Large intestine (tissue), 3 donors: ENCODE results near the gene PRKCG. TPM values are rescaled to one million over a fixed set of nuclear protein-coding genes. Genes with fewer than 3 reads are reported as not detected.

Source experiments
- DNase-seq, 2 donors: peaks; one replicate each; pipeline versions ENCODE4 v3.0.0 to v3.0.0-alpha.2; 2013
- H3K27ac ChIP-seq: one replicate; pipeline ENCODE4 v1.5.1; 2013; ENCODE audit warnings: low read length
- H3K27me3 ChIP-seq: 2 replicates; pipeline ENCODE4 v1.6.1; 2013; ENCODE audit warnings: low read length; ENCODE audit not compliant: control insufficient read depth, insufficient read depth
- H3K36me3 ChIP-seq: 2 replicates; pipeline ENCODE4 v1.6.1; 2013; ENCODE audit warnings: low read length; ENCODE audit not compliant: control insufficient read depth, insufficient read depth
- H3K4me1 ChIP-seq: one replicate; pipeline ENCODE4 v1.6.1; 2013; ENCODE audit warnings: low read length; ENCODE audit not compliant: control insufficient read depth, insufficient read depth
- H3K4me3 ChIP-seq: one replicate; pipeline ENCODE4 v1.5.1; 2013; ENCODE audit warnings: low read length
- H3K9me3 ChIP-seq: one replicate; pipeline ENCODE4 v1.6.1; 2013; ENCODE audit warnings: mild to moderate bottlenecking, low read depth, low read length, moderate library complexity; ENCODE audit not compliant: control insufficient read depth
- WGBS: methylation state at CpG from one replicate; pipeline ENCODE4 v1.1.5; 2013; ENCODE audit warnings: low lambda C conversion rate; ENCODE audit not compliant: insufficient coverage; 5-methylcytosine and 5-hydroxymethylcytosine counted together
- polyA plus RNA-seq: library from polyadenylated mRNA; unstranded; fragments of 120-200 nt; gene quantifications from one replicate; pipeline ENCODE4 v1.2.1, GENCODE V29; 2013

Gene PRKCG
- polyA plus RNA-seq, 1 donor, result 0.67 TPM

GRCh38 chr19:53908935-53909415, 27.0 kb downstream of the PRKCG start, which contains the start of gene CACNG7:
Gene CACNG7 (plus strand): TSS chr19:53909278. CDS start chr19:53912832, 3,554 bp downstream.
- no peak for DNase-seq
- H3K27ac ChIP-seq, result no peak within 1 kb of the TSS
- peaks cover 4% of the 10 kb centered on the region for H3K9me3 ChIP-seq
- no peaks in the 10 kb centered on the region for H3K4me1 ChIP-seq
- no peak within 1 kb of the TSS for H3K4me3 ChIP-seq
- 0% methylated on average over 4 of the region's 28 CpGs for WGBS
- H3K27me3 ChIP-seq, result peaks cover 67% of the 10 kb centered on the region
- no peaks in the 10 kb centered on the region for H3K36me3 ChIP-seq

- no peaks in the 10 kb centered on the region for H3K36me3 ChIP-seq
- H3K9me3 ChIP-seq, result peaks cover 4% of the 10 kb centered on the region
- peaks cover 63% of the 10 kb centered on the region for H3K27me3 ChIP-seq
- H3K4me3 ChIP-seq, result no peak overlapping the region
- no peak overlapping the region for H3K27ac ChIP-seq
- H3K4me1 ChIP-seq, result no peaks in the 10 kb centered on the region
- 0% methylated on average over 1 of the region's 47 CpGs for WGBS
- DNase-seq, result no peak
Measured at GRCh38 chr19:53909471-53910169, 27.6 kb downstream of the PRKCG start.

- H3K27me3 ChIP-seq, result peaks cover 59% of the 10 kb centered on the region
- no CpG with 5 or more reads among the region's 13 CpGs for WGBS
- no peak for DNase-seq
Measured at GRCh38 chr19:53910170-53910518, 28.1 kb downstream of the PRKCG start.

GRCh38 chr19:53912653-53913052, 30.7 kb downstream of the PRKCG start:
- peaks cover 43% of the 10 kb centered on the region for H3K27me3 ChIP-seq
- DNase-seq, result no peak

More at GRCh38 chr19:53910170-53910518, 28.1 kb downstream of the PRKCG start:
- peaks cover 4% of the 10 kb centered on the region for H3K9me3 ChIP-seq
- H3K4me3 ChIP-seq, result no peak overlapping the region
- H3K27ac ChIP-seq, result no peak overlapping the region
- no peaks in the 10 kb centered on the region for H3K4me1 ChIP-seq
- no peaks in the 10 kb centered on the region for H3K36me3 ChIP-seq

GRCh38 chr19:53915000-53915399, 33.0 kb downstream of the PRKCG start:
- peaks cover 22% of the 10 kb centered on the region for H3K27me3 ChIP-seq
- 56% methylated on average over 5 of the region's 8 CpGs for WGBS

More at GRCh38 chr19:53912653-53913052, 30.7 kb downstream of the PRKCG start:
- no peaks in the 10 kb centered on the region for H3K36me3 ChIP-seq
- no peak overlapping the region for H3K4me3 ChIP-seq
- H3K27ac ChIP-seq, result no peak overlapping the region
- WGBS, result no CpG with 5 or more reads among the region's 18 CpGs
- H3K4me1 ChIP-seq, result no peaks in the 10 kb centered on the region
- peaks cover 4% of the 10 kb centered on the region for H3K9me3 ChIP-seq

GRCh38 chr19:53916004-53916403, 34.0 kb downstream of the PRKCG start:
- 70% methylated on average over 2 of the region's 6 CpGs for WGBS
- H3K27me3 ChIP-seq, result peaks cover 12% of the 10 kb centered on the region
- DNase-seq, result no peak

More at GRCh38 chr19:53915000-53915399, 33.0 kb downstream of the PRKCG start:
- Histone ChIP-seq H3K4me3 (no peak overlapping the region), H3K36me3 (no peaks in the 10 kb centered on the region), H3K4me1 (no peaks in the 10 kb centered on the region), H3K9me3 (no peaks in the 10 kb centered on the region), H3K27ac (no peak overlapping the region)
- no peak for DNase-seq

GRCh38 chr19:53917356-53917755, 35.4 kb downstream of the PRKCG start:
- 88% methylated on average over 3 of the region's 7 CpGs for WGBS
- Histone ChIP-seq H3K36me3 (no peaks in the 10 kb centered on the region), H3K9me3 (no peaks in the 10 kb centered on the region), H3K27ac (no peak overlapping the region), H3K4me3 (no peak overlapping the region), H3K27me3 (peaks cover under 1% of the 10 kb centered on the region), H3K4me1 (no peaks in the 10 kb centered on the region)
- DNase-seq, result no peak

More at GRCh38 chr19:53916004-53916403, 34.0 kb downstream of the PRKCG start:
- Histone ChIP-seq H3K4me3 (no peak overlapping the region), H3K9me3 (no peaks in the 10 kb centered on the region), H3K27ac (no peak overlapping the region), H3K4me1 (no peaks in the 10 kb centered on the region), H3K36me3 (no peaks in the 10 kb centered on the region)

GRCh38 chr19:53927739-53928138, 45.7 kb downstream of the PRKCG start:
- Histone ChIP-seq H3K36me3 (no peaks in the 10 kb centered on the region), H3K4me3 (no peak overlapping the region), H3K27ac (no peak overlapping the region), H3K4me1 (no peaks in the 10 kb centered on the region), H3K9me3 (no peaks in the 10 kb centered on the region), H3K27me3 (no peaks in the 10 kb centered on the region)
- peak in 1 of 2 donors; percentile 34 for DNase-seq
- no CpG with 5 or more reads among the region's 8 CpGs for WGBS

- 40% methylated on average over 2 of the region's 7 CpGs for WGBS
- Histone ChIP-seq H3K27me3 (peaks cover under 1% of the 10 kb centered on the region), H3K4me1 (no peaks in the 10 kb centered on the region), H3K27ac (no peak overlapping the region), H3K9me3 (no peaks in the 10 kb centered on the region), H3K4me3 (no peak overlapping the region), H3K36me3 (no peaks in the 10 kb centered on the region)
- DNase-seq, result no peak
Measured at GRCh38 chr19:53936029-53936428, 54.0 kb downstream of the PRKCG start.

GRCh38 chr19:53942001-53942786, 60.2 kb downstream of the PRKCG start:
- Histone ChIP-seq H3K36me3 (no peaks in the 10 kb centered on the region), H3K4me1 (no peaks in the 10 kb centered on the region), H3K27ac (no peak overlapping the region), H3K4me3 (no peak overlapping the region), H3K9me3 (peaks cover 11% of the 10 kb centered on the region), H3K27me3 (peaks cover 39% of the 10 kb centered on the region)
- DNase-seq, result no peak
- no CpG with 5 or more reads among the region's 55 CpGs for WGBS
